GM12878 (cell line): ENCODE results near the gene LYZ. TPM values are rescaled to one million over a fixed set of nuclear protein-coding genes. Genes with fewer than 3 reads are reported as not detected.
A peak's percentile ranks its signal among the peaks of the same experiment; 100 is the strongest.

ENCODE experiments used
- ATAC-seq: fragments of 200-7000 bp; cut with Tn5 transposase; 3 replicates; pipeline ENCODE4 v1.9.1; 2020; ENCODE audit warnings: mild to moderate bottlenecking, moderate library complexity
- BruUV-seq: library from RNA; stranded (reverse); fragments of 400-500 nt; replicated peaks from 2 replicates; lab custom pipeline; 2021; lab: Mats Ljungman, UMichigan
- CTCF ChIA-PET: fragments of 300-600 bp; sonication (Branson Sonifier 250); formaldehyde crosslinking; extraction: SDS; loops from one replicate; lab custom pipeline; 2021; ENCODE audit warnings: inconsistent platforms; lab: Yijun Ruan, JAX
- POLR2A ChIA-PET: fragments of 350-600 bp; formaldehyde crosslinking; extraction: SDS; loops from one replicate; lab custom pipeline; 2021; ENCODE audit warnings: inconsistent platforms; lab: Charles Lee
- RAD21 ChIA-PET: fragments of 300-600 bp; sonication (Branson Sonifier 250); formaldehyde crosslinking; loops from one replicate; lab custom pipeline; 2023; ENCODE audit warnings: antibody characterized with exemption; ENCODE audit not compliant: unreplicated experiment; lab: Charles Lee
- SMC1A ChIA-PET: fragments of 300-600 bp; sonication (Branson Sonifier 250); formaldehyde crosslinking; loops from one replicate; lab custom pipeline; 2023; ENCODE audit not compliant: unreplicated experiment, uncharacterized antibody; lab: Charles Lee
- DNase-seq: peaks from one replicate; pipeline ENCODE4 v3.0.0-alpha.2; 2011; ENCODE audit warnings: low read depth, low spot score
- FAIRE-seq: peaks from 3 replicates; lab custom pipeline; 2011; peaks lifted over from hg19 to GRCh38; lab: Jason Lieb, UNC
- H2AFZ ChIP-seq: 2 replicates; pipeline ENCODE4 v1.6.0; 2011; ENCODE audit warnings: low read depth, low read length, control low read depth; ENCODE audit not compliant: control insufficient read depth
- H3K27ac ChIP-seq: 2 replicates; pipeline ENCODE4 v1.5.1; 2011; ENCODE audit warnings: control low read depth; ENCODE audit not compliant: control insufficient read depth, insufficient read depth
- H3K27me3 ChIP-seq, 2 experiments: replicated peaks in 1 of 2; 2 replicates each; pipeline versions ENCODE4 v1.6.0 to v1.6.1; 2011; ENCODE audit warnings: low read length in 1 of 2; ENCODE audit not compliant: control insufficient read depth in 2 of 2, insufficient read depth in 2 of 2
- H3K36me3 ChIP-seq, 2 experiments: 2 replicates each; pipeline ENCODE4 v1.5.1; 2011; ENCODE audit warnings: low read length in 1 of 2; ENCODE audit not compliant: control insufficient read depth in 2 of 2, insufficient read depth in 2 of 2
- H3K4me1 ChIP-seq: 2 replicates; pipeline ENCODE4 v1.6.1; 2011; ENCODE audit warnings: mild to moderate bottlenecking, low read length, moderate library complexity, mixed read lengths; ENCODE audit not compliant: control insufficient read depth, insufficient read depth
- H3K4me2 ChIP-seq: 2 replicates; pipeline ENCODE4 v1.6.0; 2011; ENCODE audit warnings: control low read depth; ENCODE audit not compliant: control insufficient read depth, insufficient read depth
- H3K4me3 ChIP-seq: fragments of 200-600 bp; sonication (generic); 2 replicates; pipeline ENCODE4 v1.5.1; 2016
- H3K79me2 ChIP-seq: 2 replicates; pipeline ENCODE4 v1.6.0; 2011; ENCODE audit warnings: low read length; ENCODE audit not compliant: control insufficient read depth, insufficient read depth
- H3K9ac ChIP-seq: 2 replicates; pipeline ENCODE4 v1.8.0; 2011; ENCODE audit warnings: low read length, control low read depth, mixed read lengths; ENCODE audit not compliant: control insufficient read depth, insufficient read depth
- H3K9me3 ChIP-seq: replicated peaks from 3 replicates; pipeline ENCODE4 v1.5.1; 2011; ENCODE audit warnings: mild to moderate bottlenecking, low read length; ENCODE audit not compliant: control insufficient read depth, insufficient read depth
- H4K20me1 ChIP-seq: 2 replicates; pipeline ENCODE4 v1.6.0; 2011; ENCODE audit not compliant: control insufficient read depth, insufficient read depth
- CTCF ChIP-seq, 3 experiments: IDR thresholded peaks in 2 of 3; conservative IDR thresholded peaks in 1 of 3; 2 replicates each; pipeline ENCODE4 v1.5.1; 2011; ENCODE audit warnings: low read depth in 3 of 3, low read length in 3 of 3, mild to moderate bottlenecking in 3 of 3, control low read depth in 2 of 3, moderate library complexity in 2 of 3, inconsistent platforms in 1 of 3, mixed read lengths in 1 of 3; ENCODE audit not compliant: control insufficient read depth in 2 of 3, insufficient read depth in 1 of 3; ENCODE audit errors: extremely low read depth in 1 of 3
- EED ChIP-seq: sonication (generic); IDR thresholded peaks from 2 replicates; pipeline ENCODE4 v1.6.1; 2016; ENCODE audit warnings: antibody characterized with exemption, low read depth
- RAD21 ChIP-seq: IDR thresholded peaks from 2 replicates; pipeline ENCODE4 v1.6.1; 2011; ENCODE audit warnings: mild to moderate bottlenecking, low read depth, low read length, moderate library complexity; ENCODE audit not compliant: insufficient read depth
- SMC3 ChIP-seq: IDR thresholded peaks from 2 replicates; pipeline ENCODE4 v1.6.1; 2011; ENCODE audit warnings: low read length, improper control_type of control experiment, borderline replicate concordance
- WGBS: methylation state at CpG from one replicate; pipeline ENCODE4 v1.1.6; 2016; ENCODE audit warnings: low lambda C conversion rate; ENCODE audit not compliant: insufficient replicate concordance, insufficient coverage; ENCODE audit errors: missing lambda C conversion rate; 5-methylcytosine and 5-hydroxymethylcytosine counted together
- in situ Hi-C: fragments of 300-500 bp; cut with MboI; formaldehyde crosslinking; loops from 9 replicates; pipeline ENCODE4 v1.14.3; 2018; ENCODE audit warnings: mixed read lengths
- intact Hi-C: fragments of 100-400 bp; cut with micrococcal nuclease; formaldehyde crosslinking; loops from one replicate; pipeline ENCODE4 v1.14.2; 2022; ENCODE audit not compliant: unreplicated experiment
- polyA plus RNA-seq, 11 experiments: library from polyadenylated mRNA; depleted of rRNA in 4 of 11; unstranded in 6 of 11; stranded (reverse) in 5 of 11; fragments of >200 nt; fragmentation: Nextera tagmentation in 4 of 11; fragmentation: Illumina TruSeq in 1 of 11; extraction: Ambion mirVana in 4 of 11; extraction: Trizol in 1 of 11; gene quantifications; 1 replicate in 1 of 11; 2 replicates in 10 of 11; pipeline versions ENCODE4 v1.2.1 to v1.2.3, GENCODE V29; 2011 to 2016; ENCODE audit warnings: inconsistent platforms in 2 of 11, missing spikeins in 2 of 11, low read depth in 1 of 11
- total RNA-seq, 4 experiments: library from RNA; depleted of rRNA in 3 of 4; stranded (reverse); fragments of >200 nt in 3 of 4; fragmentation: Illumina TruSeq in 1 of 4; extraction: Trizol in 1 of 4; gene quantifications; 2 replicates each; pipeline versions ENCODE4 v1.2.1 to v1.2.3, GENCODE V29; 2013 to 2021

The LYZ gene
- total and polyA plus RNA-seq, 10 of the 15 experiments (the other 5 are each of a cell fraction or from before 2014, with no cell fraction given) = 1.9 TPM; not detected in 9

- in situ Hi-C loops (loop anchor here (10.0 kb wide), 1 partner anchor 186 kb away; no protein-coding TSS in a partner anchor), intact Hi-C loops (loop anchor here (1.0 kb wide), 1 partner anchor 182 kb away; no protein-coding TSS in a partner anchor)
- no TSS peak for BruUV-seq
- H3K27ac ChIP-seq = no peak overlapping the region
- no peak overlapping the region for H3K4me3 ChIP-seq
- no peaks in the 10 kb centered on the region for H3K27me3 ChIP-seq
- 97% methylated on average over 1 of the region's 1 CpG for WGBS
- SMC1A ChIA-PET = interaction anchor here (0.9 to 1.9 kb wide), 4 partner anchors 19 to 252 kb away, joined by 3 to 17 read pairs (median 4); no protein-coding TSS in a partner anchor
- H3K36me3 ChIP-seq = peaks cover 0 to 2% of the 10 kb centered on the region in 2 experiments; a peak in 1 of 4 replicates
- H3K4me1 ChIP-seq = no peaks in the 10 kb centered on the region
- peak; percentile 60 for ATAC-seq
- no peaks in the 10 kb centered on the region for H3K9me3 ChIP-seq
- no peak for DNase-seq
- no peak overlapping the region for H3K9ac ChIP-seq
- POLR2A ChIA-PET = no interaction called here
- H2AFZ ChIP-seq = no peak overlapping the region
- CTCF ChIA-PET = interaction anchor here (0.7 to 12.1 kb wide), 5 partner anchors 28 to 252 kb away, joined by 3 to 129 read pairs (median 7); no protein-coding TSS in a partner anchor
- H3K79me2 ChIP-seq = no peaks in the 10 kb centered on the region
- no peak overlapping the region for H3K4me2 ChIP-seq
- no peaks in the 10 kb centered on the region for H4K20me1 ChIP-seq
- peak; percentile 38 for FAIRE-seq
- TF ChIP-seq CTCF (IDR thresholded peaks at IDR 0.05 in 2 of 3, conservative IDR thresholded peaks at IDR 0.05 in 1 of 3; ENCODE audit: control insufficient read depth in 2 of 3, extremely low read depth in 1 of 3, insufficient read depth in 1 of 3, low read depth in 3 of 3, low read length in 3 of 3) (peak; percentile 18 to 55 (median 54); a peak in 3 of 6 replicates), SMC3 (peak; percentile 57; the same call in 1 of the 2 replicates), EED (no peak), RAD21 (peak; percentile 61)
- RAD21 ChIA-PET = interaction anchor here (0.7 to 9.5 kb wide), 2 partner anchors 82 to 183 kb away, joined by 3 to 61 read pairs; partner anchors contain the start of gene FRS2
Observed at GRCh38 chr12:69388371-69388770, 40.2 kb downstream of the LYZ start.
